ENCODE results near the gene GLRX3. TPM values are rescaled to one million over a fixed set of nuclear protein-coding genes. Genes with fewer than 3 reads are reported as not detected.

GLRX3 gene
- total RNA-seq, 1 experiment from 2014 or later: 188 TPM

- no peak for TF ChIP-seq REST (IDR thresholded peaks at IDR 0.05; ENCODE audit: insufficient read depth in 1 of 2, low read depth in 2 of 2, low read length in 1 of 2)
- no peak for TF ChIP-seq CTCF (IDR thresholded peaks at IDR 0.05)
- no peak for TF ChIP-seq SIN3A (IDR thresholded peaks at IDR 0.05; ENCODE audit: borderline replicate concordance, insufficient read depth, low read depth, low read length)
- no peak for TF ChIP-seq TCF7L2 (IDR thresholded peaks at IDR 0.05; ENCODE audit: low read depth, low read length)
- TF ChIP-seq POLR2AphosphoS5 (IDR thresholded peaks at IDR 0.05; ENCODE audit: low read depth, low read length): no peak
- ATAC-seq (no peak), DNase-seq (ENCODE audit: low read depth, low spot score) (no peak)
- Histone ChIP-seq H3K4me3 (ENCODE audit: low read depth in 2 of 2, low read length in 2 of 2) (no peak overlapping the region), H3K27ac (ENCODE audit: low read length) (no peak overlapping the region), H3K27me3 (ENCODE audit: control insufficient read depth, insufficient read depth, low read length) (no peaks in the 10 kb centered on the region), H3K4me1 (ENCODE audit: control insufficient read depth, insufficient read depth, low read length) (no peaks in the 10 kb centered on the region), H3K9me3 (ENCODE audit: control insufficient read depth, insufficient read depth, low read depth, low read length) (no peaks in the 10 kb centered on the region), H3K36me3 (ENCODE audit: control insufficient read depth, insufficient read depth, low read length) (no peaks in the 10 kb centered on the region)
- CTCF ChIA-PET: no interaction called here
- in situ Hi-C loops (cut with HindIII; ENCODE audit: low pct_unique_long_range_greater_than_20kb, low sequenced_read_pairs) (no loop called here), intact Hi-C loops (cut with micrococcal nuclease; ENCODE audit: unreplicated experiment) (loop anchor here (10.0 kb wide), 1 partner anchor 1680 kb away; no protein-coding TSS in a partner anchor)
- POLR2A ChIA-PET: no interaction called here
- no TSS peak for BruUV-seq (replicated peaks)
Measured at GRCh38 chr10:130194991-130195645, 58.9 kb downstream of the GLRX3 start.

- TF ChIP-seq SIN3A (IDR thresholded peaks at IDR 0.05; ENCODE audit: borderline replicate concordance, insufficient read depth, low read depth, low read length) (no peak), CTCF (IDR thresholded peaks at IDR 0.05) (no peak), TCF7L2 (IDR thresholded peaks at IDR 0.05; ENCODE audit: low read depth, low read length) (no peak), POLR2AphosphoS5 (IDR thresholded peaks at IDR 0.05; ENCODE audit: low read depth, low read length) (no peak), REST (IDR thresholded peaks at IDR 0.05; ENCODE audit: insufficient read depth in 1 of 2, low read depth in 2 of 2, low read length in 1 of 2) (no peak)
- no TSS peak for BruUV-seq (replicated peaks)
- H3K4me3 ChIP-seq (ENCODE audit: low read depth in 2 of 2, low read length in 2 of 2): no peak overlapping the region
- no peaks in the 10 kb centered on the region for H3K4me1 ChIP-seq (ENCODE audit: control insufficient read depth, insufficient read depth, low read length)
- H3K27me3 ChIP-seq (ENCODE audit: control insufficient read depth, insufficient read depth, low read length): no peaks in the 10 kb centered on the region
- intact Hi-C loops (cut with micrococcal nuclease; ENCODE audit: unreplicated experiment): loop anchor here (10.0 kb wide), 1 partner anchor 1679 kb away; no protein-coding TSS in a partner anchor
- no peak for ATAC-seq
- in situ Hi-C loops (cut with HindIII; ENCODE audit: low pct_unique_long_range_greater_than_20kb, low sequenced_read_pairs): no loop called here
- DNase-seq (ENCODE audit: low read depth, low spot score): no peak
- no peaks in the 10 kb centered on the region for H3K36me3 ChIP-seq (ENCODE audit: control insufficient read depth, insufficient read depth, low read length)
- CTCF ChIA-PET: no interaction called here
- POLR2A ChIA-PET: no interaction called here
- no peaks in the 10 kb centered on the region for H3K9me3 ChIP-seq (ENCODE audit: control insufficient read depth, insufficient read depth, low read depth, low read length)
- H3K27ac ChIP-seq (ENCODE audit: low read length): no peak overlapping the region
Measured at GRCh38 chr10:130195746-130196294, 59.6 kb downstream of the GLRX3 start.

All from Panc1 (cell line).